ENCODE measurements around the gene GJD4.

The GJD4 gene

GRCh38 chr10:35577926-35578617 lies 27.1 kb upstream of the GJD4 start:
- no peaks in the 10 kb centered on the region for H3K27me3 ChIP-seq (ENCODE audit: insufficient read depth, low read length)
- no peaks in the 10 kb centered on the region for H4K20me1 ChIP-seq (ENCODE audit: insufficient read depth, low read length)
- no peak overlapping the region for H3K9ac ChIP-seq (ENCODE audit: low read length)
- TF ChIP-seq CTCF (IDR thresholded peaks at IDR 0.05; ENCODE audit: low read length): no peak
- TF ChIP-seq EZH2 (IDR thresholded peaks at IDR 0.05; ENCODE audit: borderline replicate concordance, low read length): no peak
- no peaks in the 10 kb centered on the region for H3K4me1 ChIP-seq (ENCODE audit: insufficient read depth, low read length, severe bottlenecking)
- no peaks in the 10 kb centered on the region for H3K79me2 ChIP-seq (ENCODE audit: insufficient read depth, low read length)
- H3K4me3 ChIP-seq (ENCODE audit: low read depth, low read length, poor library complexity, severe bottlenecking): no peak overlapping the region
- H3K9me2 ChIP-seq (ENCODE audit: low read depth, low read length): no peaks in the 10 kb centered on the region
- H2AFZ ChIP-seq (ENCODE audit: low read length): no peak overlapping the region
- no peaks in the 10 kb centered on the region for H3F3A ChIP-seq (ENCODE audit: insufficient read depth, low read length)
- no peaks in the 10 kb centered on the region for H3K36me3 ChIP-seq (ENCODE audit: insufficient read depth, low read length)
- H3K9me3 ChIP-seq (ENCODE audit: low read length): no peaks in the 10 kb centered on the region
- no peak overlapping the region for H3K27ac ChIP-seq (ENCODE audit: low read depth, low read length, poor library complexity, severe bottlenecking)
- H3K4me2 ChIP-seq (ENCODE audit: low read length): no peak overlapping the region

GRCh38 chr10:35578618-35578956 lies 26.6 kb upstream of the GJD4 start:
- Histone ChIP-seq H3K4me3 (ENCODE audit: low read depth, low read length, poor library complexity, severe bottlenecking) (no peak overlapping the region), H3K4me2 (ENCODE audit: low read length) (no peak overlapping the region), H3K27me3 (ENCODE audit: insufficient read depth, low read length) (no peaks in the 10 kb centered on the region), H3K4me1 (ENCODE audit: insufficient read depth, low read length, severe bottlenecking) (no peaks in the 10 kb centered on the region), H3K36me3 (ENCODE audit: insufficient read depth, low read length) (no peaks in the 10 kb centered on the region), H3K9me2 (ENCODE audit: low read depth, low read length) (no peaks in the 10 kb centered on the region), H3F3A (ENCODE audit: insufficient read depth, low read length) (no peaks in the 10 kb centered on the region), H3K9ac (ENCODE audit: low read length) (no peak overlapping the region), H2AFZ (ENCODE audit: low read length) (no peak overlapping the region), H3K27ac (ENCODE audit: low read depth, low read length, poor library complexity, severe bottlenecking) (no peak overlapping the region), H3K9me3 (ENCODE audit: low read length) (no peaks in the 10 kb centered on the region), H3K79me2 (ENCODE audit: insufficient read depth, low read length) (no peaks in the 10 kb centered on the region), H4K20me1 (ENCODE audit: insufficient read depth, low read length) (no peaks in the 10 kb centered on the region)
- TF ChIP-seq CTCF (IDR thresholded peaks at IDR 0.05; ENCODE audit: low read length) (no peak), EZH2 (IDR thresholded peaks at IDR 0.05; ENCODE audit: borderline replicate concordance, low read length) (no peak)

- Histone ChIP-seq H3K4me3 (ENCODE audit: low read depth, low read length, poor library complexity, severe bottlenecking) (no peak overlapping the region), H3K4me2 (ENCODE audit: low read length) (no peak overlapping the region), H4K20me1 (ENCODE audit: insufficient read depth, low read length) (no peaks in the 10 kb centered on the region), H2AFZ (ENCODE audit: low read length) (no peak overlapping the region), H3K27me3 (ENCODE audit: insufficient read depth, low read length) (no peaks in the 10 kb centered on the region), H3K9me2 (ENCODE audit: low read depth, low read length) (no peaks in the 10 kb centered on the region), H3K79me2 (ENCODE audit: insufficient read depth, low read length) (no peaks in the 10 kb centered on the region), H3K36me3 (ENCODE audit: insufficient read depth, low read length) (no peaks in the 10 kb centered on the region), H3K27ac (ENCODE audit: low read depth, low read length, poor library complexity, severe bottlenecking) (no peak overlapping the region), H3K4me1 (ENCODE audit: insufficient read depth, low read length, severe bottlenecking) (no peaks in the 10 kb centered on the region), H3K9ac (ENCODE audit: low read length) (no peak overlapping the region), H3F3A (ENCODE audit: insufficient read depth, low read length) (no peaks in the 10 kb centered on the region), H3K9me3 (ENCODE audit: low read length) (no peaks in the 10 kb centered on the region)
- TF ChIP-seq EZH2 (IDR thresholded peaks at IDR 0.05; ENCODE audit: borderline replicate concordance, low read length) (no peak), CTCF (IDR thresholded peaks at IDR 0.05; ENCODE audit: low read length) (no peak)
Measured at GRCh38 chr10:35579116-35579515, 26.0 kb upstream of the GJD4 start.
